Measurements from ENCODE around the gene COL24A1.
"Not testable (repeated sequence)": the region's sequence is repeated elsewhere in the genome, so short reads cannot be mapped to it uniquely, and the experiment has no call there.

Gene COL24A1

GRCh38 chr1:85867189-85867588 lies 289.4 kb downstream of the COL24A1 start:
- no peak for DNase-seq

- DNase-seq: no peak
These were observed 291.4 kb downstream of the COL24A1 start for GRCh38 chr1:85865213-85865612.

- DNase-seq: no peak
These were observed 291.8 kb downstream of the COL24A1 start for GRCh38 chr1:85864727-85865126.

- DNase-seq: not testable (repeated sequence)
These were observed 292.9 kb downstream of the COL24A1 start for GRCh38 chr1:85863639-85864038.

GRCh38 chr1:85862456-85862855 lies 294.1 kb downstream of the COL24A1 start:
- DNase-seq: no peak

GRCh38 chr1:85857991-85858390 lies 298.6 kb downstream of the COL24A1 start:
- no peak for DNase-seq

GRCh38 chr1:85850238-85850637 lies 306.3 kb downstream of the COL24A1 start:
- DNase-seq: no peak

GRCh38 chr1:85849660-85850059 lies 306.9 kb downstream of the COL24A1 start:
- DNase-seq: no peak

- DNase-seq: no peak
These were observed 309.2 kb downstream of the COL24A1 start for GRCh38 chr1:85847356-85847755.

GRCh38 chr1:85846706-85847105 lies 309.9 kb downstream of the COL24A1 start:
- DNase-seq: no peak

- no peak for DNase-seq
These were observed 317.1 kb downstream of the COL24A1 start for GRCh38 chr1:85839459-85839858.

- DNase-seq: no peak
These were observed 318.3 kb downstream of the COL24A1 start for GRCh38 chr1:85838238-85838637.

GRCh38 chr1:85836736-85837135 lies 319.8 kb downstream of the COL24A1 start:
- DNase-seq: no peak

GRCh38 chr1:85833165-85833564 lies 323.4 kb downstream of the COL24A1 start:
- not testable (repeated sequence) for DNase-seq

GRCh38 chr1:85830837-85831236 lies 325.7 kb downstream of the COL24A1 start:
- no peak for DNase-seq

GRCh38 chr1:85824066-85824840 lies 332.3 kb downstream of the COL24A1 start:
- DNase-seq: no peak

GRCh38 chr1:85822696-85823095 lies 333.9 kb downstream of the COL24A1 start:
- no peak for DNase-seq

GRCh38 chr1:85818371-85818770 lies 338.2 kb downstream of the COL24A1 start:
- DNase-seq: no peak

GRCh38 chr1:85816606-85817005 lies 340.0 kb downstream of the COL24A1 start:
- no peak for DNase-seq

GRCh38 chr1:85815906-85816305 lies 340.7 kb downstream of the COL24A1 start:
- no peak for DNase-seq

GRCh38 chr1:85806236-85806965 lies 350.2 kb downstream of the COL24A1 start:
- no peak for DNase-seq

- DNase-seq: no peak
These were observed 355.1 kb downstream of the COL24A1 start for GRCh38 chr1:85801520-85801919.

GRCh38 chr1:85799737-85800136 lies 356.8 kb downstream of the COL24A1 start:
- DNase-seq: no peak

- no peak for DNase-seq
These were observed 358.2 kb downstream of the COL24A1 start for GRCh38 chr1:85798419-85798818.
